Effector memory CD8-positive, alpha-beta T cell (primary cell): ENCODE data around the gene PAAF1.
A peak's percentile ranks its signal among the peaks of the same experiment; 100 is the strongest.
"Not testable (repeated sequence)": the region's sequence is repeated elsewhere in the genome, so short reads cannot be mapped to it uniquely, and the experiment has no call there.

Experiments
- ATAC-seq: fragments of 150-1000 bp; cut with Tn5 transposase; replicated peaks from 2 replicates; pipeline ENCODE4 v1.10.0; 2021; ENCODE audit warnings: mild to moderate bottlenecking, moderate library complexity
- DNase-seq, 3 experiments: peaks; one replicate each; pipeline ENCODE4 v3.0.0; 2021
- H3K27ac Mint-ChIP-seq, 2 donors: one replicate each; pipeline ENCODE4 v1.8.0; 2022; ENCODE audit warnings: mild to moderate bottlenecking in 2 of 2, mixed read lengths in 2 of 2, moderate library complexity in 2 of 2
- H3K27me3 Mint-ChIP-seq, 2 donors: one replicate each; pipeline ENCODE4 v1.8.0; 2022; ENCODE audit warnings: mixed read lengths in 2 of 2
- H3K36me3 Mint-ChIP-seq: one replicate; pipeline ENCODE4 v1.8.0; 2022; ENCODE audit warnings: mild to moderate bottlenecking, moderate library complexity, mixed read lengths; ENCODE audit not compliant: insufficient read depth
- H3K4me1 Mint-ChIP-seq, 2 donors: one replicate each; pipeline ENCODE4 v1.8.0; 2022; ENCODE audit warnings: low read depth in 2 of 2, mixed read lengths in 2 of 2
- H3K4me3 Mint-ChIP-seq, 2 donors: one replicate each; pipeline ENCODE4 v1.8.0; 2022; ENCODE audit warnings: mild to moderate bottlenecking in 2 of 2, mixed read lengths in 2 of 2, moderate library complexity in 2 of 2
- H3K9me3 Mint-ChIP-seq, 2 donors: one replicate each; pipeline ENCODE4 v1.8.0; 2022; ENCODE audit warnings: mixed read lengths in 2 of 2

Gene PAAF1

DNA sequence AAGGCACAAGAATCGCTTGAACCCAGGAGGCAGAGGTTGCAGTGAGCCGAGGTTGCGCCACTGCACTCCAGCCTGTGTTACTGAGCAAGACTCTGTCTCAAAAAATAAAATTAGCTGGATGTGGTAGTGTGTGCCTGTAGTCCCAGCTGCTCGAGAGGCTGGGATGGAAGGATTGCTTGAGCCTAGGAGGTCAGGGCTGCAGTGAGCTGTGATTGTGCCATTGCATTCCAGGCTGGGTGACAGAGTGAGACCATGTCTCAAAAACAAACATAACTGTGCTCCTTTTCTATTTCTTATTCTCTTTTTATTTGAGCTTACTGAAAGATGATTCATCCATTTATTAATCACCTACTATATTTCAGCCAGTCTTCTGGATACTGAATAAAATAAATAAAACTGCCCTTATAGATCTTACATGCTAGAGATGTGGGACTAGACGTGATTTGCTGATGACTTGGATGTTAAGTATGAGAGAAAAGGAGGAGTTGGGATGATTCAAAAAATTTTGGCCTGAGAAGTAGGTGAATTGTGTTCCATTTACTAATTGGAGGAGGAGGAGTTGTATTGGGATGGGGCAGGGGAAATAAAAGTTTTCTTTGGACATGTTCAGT, 18.0 kb downstream of the PAAF1 start:
- no peak for DNase-seq
- no peak overlapping the region for H3K27ac Mint-ChIP-seq

DNA sequence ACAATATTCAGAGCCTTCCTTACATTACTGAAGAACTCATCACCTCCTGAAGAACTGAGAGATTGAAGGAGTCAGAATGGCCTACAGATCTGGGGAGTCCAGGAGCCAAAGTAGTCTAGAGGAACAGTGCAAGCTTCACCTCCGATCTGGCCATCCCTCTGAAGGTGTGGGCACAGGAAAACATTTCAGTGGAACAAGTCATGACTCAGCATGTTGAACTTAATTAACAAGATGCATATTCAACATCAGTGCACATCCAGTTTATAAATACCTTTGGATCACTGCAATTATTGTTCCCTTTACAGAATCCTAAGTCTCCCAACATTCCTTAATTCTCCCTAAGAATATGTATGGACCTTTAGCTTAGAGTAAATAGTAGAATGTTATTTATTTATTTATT, 25.5 kb downstream of the PAAF1 start:
- Mint-ChIP-seq H3K4me1 (peaks cover 0 to 3% of the 10 kb centered on the region in 2 donors), H3K36me3 (peaks cover 23% of the 10 kb centered on the region), H3K9me3 (no peaks in the 10 kb centered on the region), H3K27ac (no peak overlapping the region), H3K27me3 (no peaks in the 10 kb centered on the region), H3K4me3 (no peak overlapping the region)
- no peak for ATAC-seq
- no peak for DNase-seq

More for the DNA sequence above, 18.0 kb downstream of the PAAF1 start:
- no peaks in the 10 kb centered on the region for H3K9me3 Mint-ChIP-seq
- H3K27me3 Mint-ChIP-seq = no peaks in the 10 kb centered on the region
- ATAC-seq = no peak
- peaks cover 0 to 4% of the 10 kb centered on the region in 2 donors for H3K4me1 Mint-ChIP-seq
- no peak overlapping the region for H3K4me3 Mint-ChIP-seq
- peaks cover 42% of the 10 kb centered on the region for H3K36me3 Mint-ChIP-seq

DNA sequence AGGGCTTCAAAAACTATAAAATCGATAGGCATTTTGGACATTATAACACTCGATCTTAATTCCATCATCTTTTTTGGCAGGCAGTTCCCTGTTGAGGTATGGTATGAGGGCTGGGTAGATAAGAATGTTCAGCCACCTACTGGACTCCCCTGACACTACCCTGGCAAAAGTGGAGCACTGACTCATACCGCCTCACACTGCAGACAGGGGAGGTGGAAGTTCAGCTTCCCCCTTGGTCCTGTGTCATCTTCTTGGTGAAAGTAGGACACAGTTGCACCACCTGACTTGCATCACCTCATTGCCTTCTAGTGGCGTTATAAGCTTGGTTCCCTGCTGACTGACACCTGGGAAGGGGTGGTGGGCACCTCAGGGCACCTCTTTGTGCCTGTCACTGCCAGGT, 30.4 kb downstream of the PAAF1 start:
- Mint-ChIP-seq H3K4me1 (peaks cover 0 to 7% of the 10 kb centered on the region in 2 donors), H3K9me3 (no peaks in the 10 kb centered on the region), H3K27me3 (no peaks in the 10 kb centered on the region), H3K4me3 (no peak overlapping the region), H3K27ac (peak overlapping the region in 1 of 2 donors; percentile 81), H3K36me3 (peaks cover 34% of the 10 kb centered on the region)
- ATAC-seq = peak; percentile 97
- peak in 2 of 3 experiments; percentile 9 to 12 for DNase-seq

DNA sequence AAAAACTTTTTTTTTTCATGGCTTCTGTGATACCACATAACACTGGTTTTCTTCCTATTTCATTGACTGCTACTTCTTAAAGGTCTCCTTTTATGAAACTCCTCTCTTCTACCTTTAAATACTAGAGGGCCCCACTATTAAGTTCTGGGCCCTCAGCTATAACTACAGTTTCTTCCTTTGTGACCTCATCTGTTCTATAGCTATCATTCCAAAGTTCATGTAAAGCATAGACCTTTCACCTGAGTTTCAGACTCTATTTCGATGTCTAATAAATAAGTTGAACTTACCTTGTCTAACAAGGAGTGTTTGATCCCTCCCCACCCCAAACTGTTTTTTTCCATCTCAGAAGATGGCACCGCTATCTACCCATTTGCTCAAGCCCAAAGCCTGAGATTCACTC, 35.2 kb downstream of the PAAF1 start:
- H3K36me3 Mint-ChIP-seq = peaks cover 63% of the 10 kb centered on the region
- DNase-seq (no peak), ATAC-seq (no peak)
- H3K4me1 Mint-ChIP-seq = peaks cover 0 to 6% of the 10 kb centered on the region in 2 donors
- peak overlapping the region in 1 of 2 donors; percentile 2 for H3K27ac Mint-ChIP-seq
- no peak overlapping the region for H3K4me3 Mint-ChIP-seq
- no peaks in the 10 kb centered on the region for H3K9me3 Mint-ChIP-seq
- H3K27me3 Mint-ChIP-seq = no peaks in the 10 kb centered on the region

DNA sequence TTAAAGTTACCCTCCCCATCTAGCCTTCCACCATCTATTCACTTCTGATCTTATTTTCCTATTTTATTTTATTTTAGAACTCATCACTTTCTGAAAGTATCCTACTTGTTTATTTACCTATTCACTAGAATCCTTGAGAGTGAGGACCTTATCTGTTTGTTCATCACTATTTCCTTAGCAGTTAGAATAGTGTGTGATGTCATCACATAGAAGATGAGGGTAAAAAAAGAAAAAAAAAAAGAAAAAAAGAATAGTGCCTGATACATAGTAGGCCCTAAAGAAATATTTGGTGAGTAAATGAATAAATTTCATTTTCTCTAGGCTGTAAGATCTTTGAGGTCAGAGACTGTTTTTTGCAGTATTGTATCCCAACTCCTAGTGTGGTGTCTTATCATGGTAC, 36.7 kb downstream of the PAAF1 start:
- H3K27ac Mint-ChIP-seq = no peak overlapping the region

DNA sequence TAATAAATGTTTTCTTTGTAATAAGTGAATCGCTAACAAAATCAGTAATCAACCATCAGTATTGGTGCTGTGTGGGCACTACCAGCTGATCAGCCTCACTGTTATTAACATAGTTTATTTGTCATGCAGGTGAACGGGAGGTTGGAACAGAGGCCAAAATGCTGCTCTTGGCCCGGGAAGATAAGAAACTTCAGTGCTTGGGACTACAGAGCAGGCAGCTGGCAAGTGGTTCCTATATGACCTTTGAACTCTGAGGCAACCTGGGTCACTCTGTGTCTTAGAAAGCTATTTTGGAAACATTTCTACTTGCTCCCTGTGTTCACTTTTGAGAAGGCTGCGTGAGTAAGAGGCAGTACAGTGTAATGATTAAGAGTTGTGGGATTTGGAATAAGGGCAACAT, 37.5 kb downstream of the PAAF1 start:
- H3K4me3 Mint-ChIP-seq = no peak overlapping the region
- no peak for DNase-seq
- H3K9me3 Mint-ChIP-seq = no peaks in the 10 kb centered on the region
- no peak for ATAC-seq
- no peaks in the 10 kb centered on the region for H3K27me3 Mint-ChIP-seq
- H3K27ac Mint-ChIP-seq = no peak overlapping the region
- H3K4me1 Mint-ChIP-seq = no peaks in the 10 kb centered on the region
- H3K36me3 Mint-ChIP-seq = peaks cover 77% of the 10 kb centered on the region

More for the DNA sequence above, 36.7 kb downstream of the PAAF1 start:
- no peak overlapping the region for H3K4me3 Mint-ChIP-seq
- DNase-seq = no peak
- H3K4me1 Mint-ChIP-seq = no peaks in the 10 kb centered on the region
- no peak for ATAC-seq
- H3K27me3 Mint-ChIP-seq = no peaks in the 10 kb centered on the region
- H3K9me3 Mint-ChIP-seq = no peaks in the 10 kb centered on the region
- peaks cover 74% of the 10 kb centered on the region for H3K36me3 Mint-ChIP-seq

DNA sequence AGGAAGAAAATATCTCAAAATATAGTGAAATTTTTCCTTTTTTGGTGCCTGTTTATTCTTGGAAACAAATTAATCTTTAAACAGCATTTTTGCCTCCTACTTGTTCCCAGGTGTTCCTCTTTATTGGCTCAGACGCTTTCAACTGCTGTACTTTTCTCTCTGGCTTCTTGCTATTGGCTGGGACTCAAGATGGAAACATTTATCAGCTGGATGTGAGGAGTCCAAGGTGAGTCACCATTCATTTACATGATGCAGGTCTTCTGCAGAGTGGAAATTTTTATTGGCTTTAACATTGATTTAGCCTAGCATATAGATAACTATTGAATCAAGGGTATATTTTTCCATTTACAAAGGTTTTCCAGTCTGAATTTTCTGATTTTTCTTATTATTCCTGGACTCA, 39.6 kb downstream of the PAAF1 start:
- ATAC-seq (no peak), DNase-seq (no peak)
- no peak overlapping the region for H3K4me3 Mint-ChIP-seq
- H3K36me3 Mint-ChIP-seq = peaks cover 68% of the 10 kb centered on the region
- H3K4me1 Mint-ChIP-seq = no peaks in the 10 kb centered on the region
- H3K27me3 Mint-ChIP-seq = no peaks in the 10 kb centered on the region
- H3K9me3 Mint-ChIP-seq = no peaks in the 10 kb centered on the region
- no peak overlapping the region for H3K27ac Mint-ChIP-seq

DNA sequence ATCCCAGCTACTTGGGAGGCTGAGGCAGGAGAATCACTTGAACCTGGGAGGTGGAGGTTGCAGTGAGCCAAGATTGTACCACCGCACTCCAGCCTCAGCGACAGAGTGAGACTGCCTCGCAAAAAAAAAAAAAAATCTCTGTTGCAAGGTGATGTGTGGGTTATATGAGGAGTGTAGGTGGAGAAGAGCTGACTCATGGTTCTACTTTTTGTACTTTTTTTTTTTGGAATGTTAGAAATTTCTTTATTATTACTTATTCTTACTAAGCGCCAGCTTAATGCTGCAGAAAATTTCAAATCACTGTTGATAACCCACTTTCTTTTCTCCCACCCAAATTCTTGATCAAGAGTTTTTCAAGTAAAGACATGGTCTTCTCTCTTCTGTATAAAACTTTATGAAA, 44.4 kb downstream of the PAAF1 start:
- Mint-ChIP-seq H3K9me3 (no peaks in the 10 kb centered on the region), H3K4me3 (no peak overlapping the region), H3K27ac (no peak overlapping the region), H3K27me3 (no peaks in the 10 kb centered on the region), H3K4me1 (no peaks in the 10 kb centered on the region), H3K36me3 (peaks cover 57% of the 10 kb centered on the region)
- no peak for ATAC-seq
- no peak for DNase-seq

DNA sequence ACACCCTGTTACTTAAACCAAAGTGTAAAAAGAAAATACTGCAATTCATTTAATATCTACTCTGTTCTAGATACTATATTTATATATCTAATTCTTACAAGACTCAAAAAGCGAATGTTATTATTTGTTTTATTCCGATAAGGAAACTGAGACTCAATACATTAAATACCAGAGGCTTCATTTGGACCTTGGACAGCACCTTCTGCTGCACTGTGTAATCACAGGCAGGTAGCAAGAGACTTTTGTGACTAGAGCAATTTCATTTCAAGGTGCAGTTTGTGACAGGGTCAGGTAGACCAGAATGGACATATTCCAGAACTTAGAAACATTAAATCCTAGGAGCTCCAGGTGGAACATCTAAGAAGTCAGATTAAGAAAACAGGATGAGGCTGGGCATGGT, 52.6 kb downstream of the PAAF1 start:
- DNase-seq (no peak), ATAC-seq (no peak)
- Mint-ChIP-seq H3K4me3 (no peak overlapping the region), H3K4me1 (no peaks in the 10 kb centered on the region), H3K36me3 (peaks cover 38% of the 10 kb centered on the region), H3K27ac (no peak overlapping the region), H3K27me3 (no peaks in the 10 kb centered on the region), H3K9me3 (no peaks in the 10 kb centered on the region)

DNA sequence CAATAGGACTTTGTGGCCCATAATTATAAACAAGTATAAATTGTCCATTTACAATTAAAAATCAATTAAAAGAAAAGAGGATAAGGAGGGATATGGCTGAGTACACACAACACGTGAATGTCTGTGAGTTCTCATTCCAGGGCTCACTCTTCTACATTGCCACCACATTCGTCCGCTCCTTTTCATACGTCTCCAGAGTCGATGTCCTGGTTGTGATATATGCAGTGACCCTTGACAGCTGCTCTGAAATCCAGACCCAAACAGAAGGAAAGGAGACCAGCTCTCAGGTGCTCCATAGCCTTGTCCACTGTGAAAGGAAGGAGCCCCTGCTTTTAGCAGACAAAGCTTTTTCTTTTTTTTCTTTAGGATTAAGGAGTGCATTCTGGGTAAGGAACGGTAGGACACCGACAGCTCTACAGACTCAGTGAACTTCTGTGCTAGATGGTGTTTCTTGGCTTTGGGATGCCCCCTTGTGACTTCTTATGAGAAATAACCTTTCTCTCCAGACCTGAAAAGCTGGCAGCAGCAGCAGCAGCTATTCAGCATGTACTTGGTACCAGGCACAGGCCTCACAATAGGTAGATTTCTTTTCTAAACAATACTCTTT, 54.3 kb downstream of the PAAF1 start:
- ATAC-seq (no peak), DNase-seq (no peak)
- H3K4me3 Mint-ChIP-seq = no peak overlapping the region
- no peak overlapping the region for H3K27ac Mint-ChIP-seq
- no peaks in the 10 kb centered on the region for H3K27me3 Mint-ChIP-seq
- peaks cover 28% of the 10 kb centered on the region for H3K36me3 Mint-ChIP-seq
- H3K4me1 Mint-ChIP-seq = no peaks in the 10 kb centered on the region
- H3K9me3 Mint-ChIP-seq = no peaks in the 10 kb centered on the region

DNA sequence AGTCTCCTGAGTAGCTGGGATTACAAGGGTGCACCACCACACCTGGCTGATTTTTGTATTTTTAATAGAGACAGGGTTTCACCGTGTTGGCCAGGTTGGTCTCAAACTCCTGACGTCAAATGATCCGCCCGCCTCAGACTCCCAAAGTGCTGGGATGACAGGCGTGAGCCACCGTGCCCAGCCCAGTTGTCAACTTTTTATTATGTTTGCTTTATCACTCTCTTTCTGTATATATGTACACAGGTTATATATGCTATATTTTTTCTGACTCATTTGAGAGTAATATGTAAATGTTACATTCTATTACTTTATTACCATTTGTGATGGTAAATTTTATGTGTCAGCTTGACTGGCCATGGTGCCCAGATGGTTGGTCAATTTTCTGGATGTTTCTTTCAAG, 55.2 kb downstream of the PAAF1 start:
- H3K27ac Mint-ChIP-seq = no peak overlapping the region
- peaks cover 28% of the 10 kb centered on the region for H3K36me3 Mint-ChIP-seq
- ATAC-seq (no peak), DNase-seq (no peak)
- no peaks in the 10 kb centered on the region for H3K27me3 Mint-ChIP-seq
- no peak overlapping the region for H3K4me3 Mint-ChIP-seq
- H3K4me1 Mint-ChIP-seq = no peaks in the 10 kb centered on the region
- H3K9me3 Mint-ChIP-seq = no peaks in the 10 kb centered on the region

DNA sequence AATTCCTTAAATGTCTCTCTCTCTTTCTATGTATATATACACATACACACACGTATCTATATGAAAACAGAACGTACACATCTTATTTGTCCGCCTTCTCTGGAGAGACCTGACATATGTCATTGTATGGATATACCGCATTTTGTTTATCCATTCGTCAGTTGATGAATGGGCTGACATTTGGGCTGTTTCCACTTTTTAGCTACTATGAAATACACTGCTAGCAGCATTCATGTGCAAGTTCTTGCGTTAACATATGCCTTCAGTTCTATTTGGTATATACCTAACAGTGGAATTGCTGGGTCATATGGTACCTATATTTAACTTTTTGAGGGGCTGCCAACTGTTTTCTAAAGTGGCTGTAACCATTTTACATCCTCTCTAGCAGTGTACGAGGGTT, 56.0 kb downstream of the PAAF1 start:
- Mint-ChIP-seq H3K4me3 (no peak overlapping the region), H3K9me3 (no peaks in the 10 kb centered on the region), H3K27me3 (no peaks in the 10 kb centered on the region), H3K4me1 (no peaks in the 10 kb centered on the region), H3K36me3 (peaks cover 24% of the 10 kb centered on the region), H3K27ac (no peak overlapping the region)
- ATAC-seq (no peak), DNase-seq (no peak)

DNA sequence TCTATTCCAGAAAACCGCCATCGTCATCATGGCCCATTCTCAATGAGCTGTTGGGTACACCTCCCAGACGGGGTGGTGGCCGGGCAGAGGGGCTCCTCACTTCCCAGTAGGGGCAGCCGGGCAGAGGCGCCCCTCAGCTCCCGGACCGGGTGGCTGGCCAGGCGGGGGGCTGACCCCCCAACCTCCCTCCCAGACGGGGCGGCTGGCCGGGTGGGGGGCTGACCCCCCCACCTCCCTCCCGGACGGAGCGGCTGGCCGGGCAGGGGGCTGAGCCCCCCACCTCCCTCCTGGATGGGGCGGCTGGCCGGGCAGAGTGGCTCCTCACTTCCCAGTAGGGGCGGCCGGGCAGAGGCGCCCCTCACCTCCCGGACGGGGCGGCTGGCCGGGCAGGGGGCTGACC, 59.2 kb downstream of the PAAF1 start:
- not testable (repeated sequence) for H3K9me3 Mint-ChIP-seq, DNase-seq, H3K4me1 Mint-ChIP-seq, H3K27ac Mint-ChIP-seq, ATAC-seq, H3K36me3 Mint-ChIP-seq, H3K4me3 Mint-ChIP-seq, H3K27me3 Mint-ChIP-seq

DNA sequence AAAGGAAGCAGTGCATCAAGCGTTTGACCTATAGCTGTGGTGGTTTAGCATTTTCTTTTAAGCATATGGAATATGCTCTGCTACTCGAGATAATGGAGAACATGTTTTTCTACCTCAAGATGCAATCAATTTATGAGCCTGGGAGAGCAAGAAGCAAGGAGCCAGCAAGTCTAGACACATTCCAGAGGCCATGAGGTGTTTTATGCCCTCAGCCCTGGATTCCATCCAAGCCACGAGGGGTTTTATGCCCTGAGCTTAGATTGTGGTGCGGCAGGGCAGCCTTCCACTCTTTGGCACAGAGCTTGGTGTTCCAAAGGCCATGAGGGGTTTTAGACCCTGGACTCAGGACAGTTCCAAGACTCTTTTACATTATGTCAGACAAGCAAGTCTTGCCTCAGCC, 62.3 kb downstream of the PAAF1 start:
- Mint-ChIP-seq H3K4me1 (no peaks in the 10 kb centered on the region), H3K36me3 (no peaks in the 10 kb centered on the region), H3K27ac (peak overlapping the region in 1 of 2 donors; percentile 1), H3K9me3 (no peaks in the 10 kb centered on the region), H3K27me3 (no peaks in the 10 kb centered on the region), H3K4me3 (no peak overlapping the region)
- DNase-seq (no peak), ATAC-seq (no peak)
